AG09319 (cell line): Measurements from ENCODE around the gene ERGIC3.

Experiments used
- DNase-seq: peaks from one replicate; pipeline ENCODE4 v3.0.0-alpha.2; 2010; ENCODE audit warnings: low read depth; ENCODE audit errors: extremely low read depth
- CTCF ChIP-seq: IDR thresholded peaks from 2 replicates; pipeline ENCODE4 v1.5.1; 2011; ENCODE audit warnings: low read depth, mild to moderate bottlenecking, inconsistent platforms, low read length, moderate library complexity

Gene ERGIC3

GRCh38 chr20:35503281-35503680 is 38.6 kb upstream of the ERGIC3 start:
- TF ChIP-seq CTCF: no peak
- no peak for DNase-seq

DNA sequence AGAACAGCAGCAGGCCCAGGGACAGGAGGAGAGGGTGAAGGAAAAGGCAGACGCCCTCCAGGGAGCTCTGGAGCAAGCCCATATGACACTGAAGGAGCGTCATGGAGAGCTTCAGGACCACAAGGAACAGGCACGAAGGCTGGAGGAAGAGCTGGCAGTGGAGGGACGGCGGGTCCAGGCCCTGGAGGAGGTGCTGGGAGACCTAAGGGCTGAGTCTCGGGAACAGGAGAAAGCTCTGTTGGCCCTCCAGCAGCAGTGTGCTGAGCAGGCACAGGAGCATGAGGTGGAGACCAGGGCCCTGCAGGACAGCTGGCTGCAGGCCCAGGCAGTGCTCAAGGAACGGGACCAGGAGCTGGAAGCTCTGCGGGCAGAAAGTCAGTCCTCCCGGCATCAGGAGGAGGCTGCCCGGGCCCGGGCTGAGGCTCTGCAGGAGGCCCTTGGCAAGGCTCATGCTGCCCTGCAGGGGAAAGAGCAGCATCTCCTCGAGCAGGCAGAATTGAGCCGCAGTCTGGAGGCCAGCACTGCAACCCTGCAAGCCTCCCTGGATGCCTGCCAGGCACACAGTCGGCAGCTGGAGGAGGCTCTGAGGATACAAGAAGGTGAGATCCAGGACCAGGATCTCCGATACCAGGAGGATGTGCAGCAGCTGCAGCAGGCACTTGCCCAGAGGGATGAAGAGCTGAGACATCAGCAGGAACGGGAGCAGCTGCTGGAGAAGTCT is 37.9 kb upstream of the ERGIC3 start:
- DNase-seq: no peak
- no peak for TF ChIP-seq CTCF

DNA sequence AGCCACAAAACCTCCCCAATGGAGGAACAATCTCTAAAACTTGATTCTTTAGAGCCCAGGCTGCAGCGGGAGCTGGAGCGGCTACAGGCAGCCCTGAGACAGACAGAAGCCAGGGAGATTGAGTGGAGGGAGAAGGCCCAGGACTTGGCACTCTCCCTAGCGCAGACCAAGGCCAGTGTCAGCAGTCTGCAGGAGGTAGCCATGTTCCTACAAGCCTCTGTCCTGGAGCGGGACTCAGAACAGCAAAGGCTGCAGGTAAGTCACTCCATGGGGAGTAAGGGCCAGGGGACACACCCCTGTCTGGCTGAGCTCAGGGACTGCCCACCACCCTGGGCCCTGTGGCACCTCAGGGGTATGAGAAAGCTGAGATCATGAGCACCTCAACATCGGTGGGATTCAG is 37.1 kb upstream of the ERGIC3 start:
- TF ChIP-seq CTCF: no peak
- DNase-seq: no peak

DNA sequence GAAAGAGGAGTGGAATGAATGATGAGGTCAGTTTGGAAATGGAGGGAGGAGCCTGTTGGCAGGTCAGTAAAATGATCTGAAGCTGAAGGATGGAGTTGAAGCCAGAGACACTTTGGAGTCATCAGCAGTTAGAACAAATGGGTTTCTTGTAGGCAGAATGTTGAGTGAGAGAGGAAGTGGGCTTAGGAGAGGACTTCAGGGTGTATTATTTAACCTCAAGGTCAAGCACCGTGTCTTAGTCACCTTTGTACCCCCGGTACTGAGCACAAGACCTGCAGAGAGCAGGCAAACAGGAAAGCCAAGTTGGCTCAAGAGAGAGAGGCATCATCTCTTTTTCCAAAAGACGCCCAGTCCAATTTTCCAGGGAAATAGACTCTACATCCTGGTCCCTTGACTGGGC is 35.7 kb upstream of the ERGIC3 start:
- no peak for DNase-seq
- no peak for TF ChIP-seq CTCF

GRCh38 chr20:35506872-35507638 is 34.8 kb upstream of the ERGIC3 start:
- DNase-seq: no peak
- no peak for TF ChIP-seq CTCF

DNA sequence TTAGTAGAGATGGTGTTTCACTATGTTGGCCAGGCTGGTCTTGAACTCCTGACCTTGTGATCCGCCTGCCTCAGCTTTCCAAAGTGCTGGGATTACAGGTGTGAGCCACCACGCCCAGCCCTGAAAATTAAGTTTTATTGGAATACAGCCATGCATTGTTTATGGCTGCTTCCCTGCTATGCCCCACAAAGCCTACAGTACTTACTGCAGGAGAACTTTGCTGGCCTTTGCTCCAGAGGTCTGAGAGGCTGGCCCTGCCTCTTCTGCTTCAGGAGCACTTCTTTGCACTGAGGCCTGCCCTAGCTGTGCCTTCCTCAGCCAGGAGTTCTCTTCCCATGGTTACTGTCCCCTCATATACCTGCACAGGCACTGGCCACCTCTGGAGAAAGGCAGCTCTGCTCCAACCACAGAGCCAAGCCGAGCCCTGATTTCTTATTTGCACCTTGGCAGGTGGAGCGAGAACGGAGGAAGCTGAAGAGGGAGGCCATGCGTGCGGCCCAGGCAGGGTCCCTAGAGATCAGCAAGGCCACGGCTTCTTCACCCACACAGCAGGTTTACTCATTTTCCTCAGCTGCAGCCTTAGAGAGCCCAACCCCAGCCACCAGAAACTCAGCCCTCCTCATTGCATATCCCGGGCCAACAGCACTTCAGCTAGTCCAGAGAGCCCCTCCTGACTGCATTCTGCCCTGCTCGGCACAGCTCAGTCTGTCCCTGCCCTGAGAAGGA is 33.2 kb upstream of the ERGIC3 start:
- no peak for DNase-seq
- no peak for TF ChIP-seq CTCF
